Colonic mucosa (tissue), 4 donors: ENCODE measurements around the gene RFX3. TPM values are rescaled to one million over a fixed set of nuclear protein-coding genes. Genes with fewer than 3 reads are reported as not detected.

Source experiments
- DNase-seq: peaks from one replicate; pipeline ENCODE4 v3.0.0-alpha.2; 2020
- H3K27ac ChIP-seq: fragments of 200-600 bp; one replicate; pipeline ENCODE4 v1.8.0; 2021
- H3K27me3 ChIP-seq: fragments of 200-600 bp; one replicate; pipeline ENCODE4 v1.8.0; 2021
- H3K36me3 ChIP-seq: fragments of 200-600 bp; one replicate; pipeline ENCODE4 v1.8.0; 2021
- H3K4me1 ChIP-seq: fragments of 200-600 bp; one replicate; pipeline ENCODE4 v1.8.0; 2021; ENCODE audit warnings: mild to moderate bottlenecking
- H3K4me3 ChIP-seq: fragments of 200-600 bp; one replicate; pipeline ENCODE4 v1.8.0; 2021
- H3K9ac ChIP-seq, 2 donors: one replicate each; pipeline ENCODE4 v1.7.0; 2013; ENCODE audit warnings: control low read depth in 2 of 2, low read depth in 2 of 2, low read length in 2 of 2
- H3K9me3 ChIP-seq: fragments of 200-600 bp; one replicate; pipeline ENCODE4 v1.8.0; 2021
- intact Hi-C: fragments of 100-400 bp; cut with DNase I; formaldehyde crosslinking; loops from one replicate; pipeline ENCODE4 v1.14.1; 2022
- total RNA-seq, 2 donors: library from RNA; stranded (reverse); fragmentation: NEBNext Ultra II Directional in 1 of 2; extraction: Animal tissue kit (Norgen Biotek cat#: 25700) in 1 of 2; gene quantifications; one replicate each; pipeline ENCODE4 v1.2.1, GENCODE V29; 2021
- TF ChIP-seq, protein P1 (sequence below): fragments of 200-600 bp; IDR thresholded peaks from one replicate; pipeline ENCODE4 v1.8.0; 2022; ENCODE audit warnings: antibody characterized with exemption, mild to moderate bottlenecking
- donor health status: healthy.
- donor health status: DM: no; HTN: no; CAD: no.
- donor health status: DM: no; HTN: no; CAD: no.

RFX3 gene
- total RNA-seq, 2 donors from 2014 or later = 9.8 to 12.1 TPM

DNA sequence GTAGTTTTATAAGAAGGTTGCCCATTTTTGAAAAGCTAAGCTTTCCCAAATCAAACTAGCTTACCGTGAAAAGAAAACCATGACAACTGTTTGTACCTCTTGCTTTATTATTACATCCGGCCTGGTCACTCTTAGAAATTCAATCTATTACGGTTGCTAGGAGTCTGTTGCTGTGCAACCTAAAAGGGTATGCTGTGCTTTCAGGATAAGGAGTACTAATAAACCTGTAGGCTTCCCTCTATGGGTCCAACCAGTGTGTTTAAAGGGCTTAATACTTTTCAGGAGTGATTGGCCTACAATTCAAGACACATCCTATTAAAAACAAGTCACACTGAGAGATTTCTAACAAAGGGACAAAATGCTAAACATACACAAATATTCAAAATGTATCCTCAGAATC lies 27.1 kb downstream of the RFX3 start:
- no peak overlapping the region for H3K4me3 ChIP-seq
- DNase-seq = no peak
- no peaks in the 10 kb centered on the region for H3K9me3 ChIP-seq
- TF ChIP-seq, protein P1, sequence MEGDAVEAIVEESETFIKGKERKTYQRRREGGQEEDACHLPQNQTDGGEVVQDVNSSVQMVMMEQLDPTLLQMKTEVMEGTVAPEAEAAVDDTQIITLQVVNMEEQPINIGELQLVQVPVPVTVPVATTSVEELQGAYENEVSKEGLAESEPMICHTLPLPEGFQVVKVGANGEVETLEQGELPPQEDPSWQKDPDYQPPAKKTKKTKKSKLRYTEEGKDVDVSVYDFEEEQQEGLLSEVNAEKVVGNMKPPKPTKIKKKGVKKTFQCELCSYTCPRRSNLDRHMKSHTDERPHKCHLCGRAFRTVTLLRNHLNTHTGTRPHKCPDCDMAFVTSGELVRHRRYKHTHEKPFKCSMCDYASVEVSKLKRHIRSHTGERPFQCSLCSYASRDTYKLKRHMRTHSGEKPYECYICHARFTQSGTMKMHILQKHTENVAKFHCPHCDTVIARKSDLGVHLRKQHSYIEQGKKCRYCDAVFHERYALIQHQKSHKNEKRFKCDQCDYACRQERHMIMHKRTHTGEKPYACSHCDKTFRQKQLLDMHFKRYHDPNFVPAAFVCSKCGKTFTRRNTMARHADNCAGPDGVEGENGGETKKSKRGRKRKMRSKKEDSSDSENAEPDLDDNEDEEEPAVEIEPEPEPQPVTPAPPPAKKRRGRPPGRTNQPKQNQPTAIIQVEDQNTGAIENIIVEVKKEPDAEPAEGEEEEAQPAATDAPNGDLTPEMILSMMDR = no peak
- intact Hi-C loops = no loop called here
- H3K27ac ChIP-seq = no peak overlapping the region
- no peaks in the 10 kb centered on the region for H3K36me3 ChIP-seq
- no peak overlapping the region for H3K9ac ChIP-seq
- no peaks in the 10 kb centered on the region for H3K4me1 ChIP-seq
- no peaks in the 10 kb centered on the region for H3K27me3 ChIP-seq

DNA sequence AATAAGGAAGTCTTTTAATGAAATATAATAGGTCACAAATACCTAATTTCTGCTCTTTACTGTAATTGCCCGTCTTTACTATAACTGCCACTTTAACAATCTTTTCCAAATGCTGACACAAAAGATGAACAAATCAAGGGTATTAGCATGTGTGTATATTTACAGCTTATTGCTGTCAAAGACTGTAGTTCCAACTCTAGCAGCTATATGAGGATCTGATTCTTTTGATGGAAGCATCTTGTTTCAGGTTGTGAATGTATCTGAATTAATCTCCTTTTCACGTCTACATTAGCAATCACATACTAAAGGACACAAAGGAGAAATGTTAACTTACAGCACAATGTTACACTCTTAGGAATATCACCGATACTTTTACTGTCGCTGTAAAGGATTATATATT lies 27.9 kb downstream of the RFX3 start:
- Histone ChIP-seq H3K27ac (no peak overlapping the region), H3K4me3 (no peak overlapping the region), H3K9me3 (no peaks in the 10 kb centered on the region), H3K27me3 (no peaks in the 10 kb centered on the region), H3K4me1 (no peaks in the 10 kb centered on the region), H3K36me3 (no peaks in the 10 kb centered on the region), H3K9ac (no peak overlapping the region)
- intact Hi-C loops = no loop called here
- TF ChIP-seq, protein P1 = no peak
- no peak for DNase-seq

DNA sequence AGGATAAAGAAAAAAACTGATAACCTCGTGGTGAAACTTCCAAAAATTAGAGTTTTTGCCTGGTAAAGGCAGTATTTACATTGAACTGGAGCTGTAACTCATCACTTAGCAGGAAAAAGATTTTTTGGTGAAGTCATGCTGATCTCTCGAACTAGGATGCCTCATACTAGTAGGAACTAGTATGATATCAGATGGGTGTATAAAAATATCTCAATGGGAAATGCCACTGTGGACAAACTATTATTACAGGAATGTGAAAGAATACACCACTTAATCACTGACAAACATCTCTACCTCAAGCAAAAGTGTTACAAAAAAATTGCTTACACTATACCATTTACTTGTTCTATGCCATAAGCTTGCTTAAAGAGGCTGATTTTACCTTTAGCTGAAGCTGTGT lies 28.4 kb downstream of the RFX3 start:
- intact Hi-C loops = no loop called here
- H3K36me3 ChIP-seq = no peaks in the 10 kb centered on the region
- TF ChIP-seq, protein P1 = no peak
- no peak overlapping the region for H3K9ac ChIP-seq
- H3K4me3 ChIP-seq = no peak overlapping the region
- no peaks in the 10 kb centered on the region for H3K9me3 ChIP-seq
- DNase-seq = no peak
- no peaks in the 10 kb centered on the region for H3K4me1 ChIP-seq
- H3K27ac ChIP-seq = no peak overlapping the region
- no peaks in the 10 kb centered on the region for H3K27me3 ChIP-seq

DNA sequence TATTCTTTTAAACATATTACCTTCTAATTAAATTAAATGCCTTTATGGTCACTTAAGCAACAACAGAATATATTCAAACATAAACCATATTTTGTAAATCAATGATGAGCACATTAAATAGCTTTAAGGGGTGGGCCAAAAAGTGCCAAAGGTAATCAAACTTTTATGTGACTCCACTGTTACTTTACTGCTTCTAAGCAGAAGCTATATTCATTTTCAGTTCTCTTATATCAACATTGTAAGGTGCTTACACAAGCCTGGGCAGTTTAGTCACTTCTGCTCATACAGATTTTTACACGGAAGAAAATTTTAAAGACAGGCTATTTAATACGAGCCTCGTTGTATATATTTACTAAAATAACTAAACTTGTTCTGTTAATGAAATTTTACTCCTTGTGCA lies 29.9 kb downstream of the RFX3 start:
- no peaks in the 10 kb centered on the region for H3K9me3 ChIP-seq
- intact Hi-C loops = no loop called here

DNA sequence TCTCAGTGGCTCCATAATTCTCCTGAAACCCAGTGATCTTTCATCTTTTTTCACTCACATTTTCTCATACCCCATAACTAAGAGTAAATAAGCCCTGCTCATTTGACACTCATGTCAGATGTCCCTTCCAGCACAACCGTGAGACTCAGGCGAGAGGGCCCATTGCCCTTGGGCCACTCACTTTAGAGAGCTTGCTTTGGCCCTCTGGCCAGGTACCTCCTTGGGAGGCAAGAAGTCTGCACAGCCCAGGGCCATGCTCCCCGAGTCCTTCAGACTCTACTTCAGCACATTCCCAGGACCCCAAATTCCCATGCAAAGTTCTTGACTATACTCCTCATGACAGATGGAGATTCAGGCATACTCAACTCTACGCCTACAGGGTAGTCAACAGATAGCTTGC lies 33.6 kb downstream of the RFX3 start:
- TF ChIP-seq, protein P1 = no peak
- Histone ChIP-seq H3K4me3 (no peak overlapping the region), H3K9ac (no peak overlapping the region), H3K4me1 (no peaks in the 10 kb centered on the region), H3K27ac (no peak overlapping the region), H3K36me3 (no peaks in the 10 kb centered on the region), H3K27me3 (no peaks in the 10 kb centered on the region), H3K9me3 (no peaks in the 10 kb centered on the region)
- DNase-seq = no peak
- intact Hi-C loops = no loop called here

More for the DNA sequence above, 29.9 kb downstream of the RFX3 start:
- TF ChIP-seq, protein P1 = no peak
- Histone ChIP-seq H3K27ac (no peak overlapping the region), H3K4me3 (no peak overlapping the region), H3K36me3 (no peaks in the 10 kb centered on the region), H3K4me1 (no peaks in the 10 kb centered on the region), H3K9ac (no peak overlapping the region), H3K27me3 (no peaks in the 10 kb centered on the region)
- DNase-seq = no peak

DNA sequence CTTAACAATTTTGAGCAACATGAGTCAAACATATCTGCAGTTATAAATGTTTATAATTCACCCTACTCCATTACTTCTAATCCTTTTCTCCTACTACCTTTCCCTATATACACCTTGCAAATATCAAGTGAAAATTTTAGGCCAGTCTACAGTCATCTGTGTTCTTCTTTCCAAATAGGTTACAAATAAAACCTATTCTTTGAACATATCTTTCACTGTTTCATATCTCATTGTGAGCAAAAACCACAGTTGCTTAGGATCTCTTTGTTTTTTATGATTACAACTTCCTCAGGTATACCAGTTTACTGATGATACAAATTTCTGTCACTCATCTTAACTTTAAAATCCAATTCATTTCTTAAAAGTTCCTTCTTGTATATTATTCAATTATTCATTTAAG lies 34.4 kb downstream of the RFX3 start:
- TF ChIP-seq, protein P1 = no peak
- no peak for DNase-seq
- H3K4me1 ChIP-seq = no peaks in the 10 kb centered on the region
- H3K36me3 ChIP-seq = no peaks in the 10 kb centered on the region
- H3K9ac ChIP-seq = no peak overlapping the region
- no peaks in the 10 kb centered on the region for H3K27me3 ChIP-seq
- intact Hi-C loops = no loop called here
- H3K4me3 ChIP-seq = no peak overlapping the region
- no peaks in the 10 kb centered on the region for H3K9me3 ChIP-seq
- H3K27ac ChIP-seq = no peak overlapping the region
